Stomach (tissue), 4 donors: Measurements from ENCODE around the gene GIMAP8.

Experiments
- CTCF ChIP-seq, 7 experiments: fragments of 450-650 bp in 4 of 7; fragments of 200-600 bp in 3 of 7; sonication (generic) in 3 of 7; IDR thresholded peaks; one replicate each; pipeline ENCODE4 v1.5.1; 2016 to 2019; ENCODE audit warnings: antibody characterized with exemption in 7 of 7, control low read depth in 2 of 7, mild to moderate bottlenecking in 1 of 7
- EP300 ChIP-seq: sonication (generic); formaldehyde crosslinking; IDR thresholded peaks from one replicate; pipeline ENCODE4 v1.6.1; 2017; ENCODE audit warnings: antibody characterized with exemption
- POLR2A ChIP-seq, 4 donors: fragments of 450-650 bp; IDR thresholded peaks; one replicate each; pipeline ENCODE4 v1.6.1; 2016; ENCODE audit warnings: antibody characterized with exemption in 4 of 4, control low read depth in 2 of 4, mild to moderate bottlenecking in 1 of 4, moderate library complexity in 1 of 4

- no peak for TF ChIP-seq CTCF (IDR thresholded peaks at IDR 0.05)
- no peak for TF ChIP-seq POLR2A (IDR thresholded peaks at IDR 0.05)
- no peak for TF ChIP-seq EP300
These were observed 14.5 kb downstream of the GIMAP8 start for GRCh38 chr7:150464962-150465361.
